Activated gamma-delta T cell (primary cell): ENCODE measurements around the gene PDE4D.

ENCODE experiments used
- DNase-seq: peaks from one replicate; lab custom pipeline; 2025; lab: John Stamatoyannopoulos, UW

Gene PDE4D

DNA sequence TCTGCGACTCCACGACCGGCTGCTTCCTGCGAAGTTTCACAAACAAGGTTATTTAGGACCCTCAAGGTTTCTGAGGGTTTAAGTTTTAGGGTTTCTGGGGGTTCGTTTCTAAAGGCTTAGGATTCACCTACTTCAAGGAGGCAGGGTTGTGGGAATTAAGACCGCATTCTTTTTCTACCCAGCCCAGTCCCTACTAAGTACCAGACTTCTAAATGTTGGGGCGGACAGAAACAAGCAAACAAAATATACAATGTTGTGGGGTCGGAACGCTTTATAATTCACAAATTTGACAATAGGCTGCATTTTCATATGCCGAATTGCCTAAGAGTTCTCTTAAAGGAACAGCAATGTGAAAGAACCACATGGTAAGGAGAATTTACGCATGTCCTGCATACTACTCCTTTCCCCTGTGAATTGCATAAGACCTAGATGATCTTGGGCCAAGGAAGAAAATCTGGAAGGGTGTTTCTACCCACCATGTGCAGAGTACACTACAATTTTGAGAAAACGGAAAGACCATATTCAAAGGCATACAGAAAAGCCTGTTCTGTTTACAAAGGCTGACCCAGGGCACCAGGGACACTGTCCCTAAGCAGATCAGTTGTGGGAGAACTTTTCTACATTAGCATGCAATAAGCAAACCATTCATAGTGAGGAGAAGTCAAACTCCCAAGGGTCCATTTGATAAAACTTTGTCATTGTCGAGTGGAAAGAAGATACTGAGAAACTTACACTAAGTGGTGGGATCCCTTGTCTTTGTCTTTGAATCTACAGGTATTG is 853.3 kb downstream of the PDE4D start:
- no peak for DNase-seq

DNA sequence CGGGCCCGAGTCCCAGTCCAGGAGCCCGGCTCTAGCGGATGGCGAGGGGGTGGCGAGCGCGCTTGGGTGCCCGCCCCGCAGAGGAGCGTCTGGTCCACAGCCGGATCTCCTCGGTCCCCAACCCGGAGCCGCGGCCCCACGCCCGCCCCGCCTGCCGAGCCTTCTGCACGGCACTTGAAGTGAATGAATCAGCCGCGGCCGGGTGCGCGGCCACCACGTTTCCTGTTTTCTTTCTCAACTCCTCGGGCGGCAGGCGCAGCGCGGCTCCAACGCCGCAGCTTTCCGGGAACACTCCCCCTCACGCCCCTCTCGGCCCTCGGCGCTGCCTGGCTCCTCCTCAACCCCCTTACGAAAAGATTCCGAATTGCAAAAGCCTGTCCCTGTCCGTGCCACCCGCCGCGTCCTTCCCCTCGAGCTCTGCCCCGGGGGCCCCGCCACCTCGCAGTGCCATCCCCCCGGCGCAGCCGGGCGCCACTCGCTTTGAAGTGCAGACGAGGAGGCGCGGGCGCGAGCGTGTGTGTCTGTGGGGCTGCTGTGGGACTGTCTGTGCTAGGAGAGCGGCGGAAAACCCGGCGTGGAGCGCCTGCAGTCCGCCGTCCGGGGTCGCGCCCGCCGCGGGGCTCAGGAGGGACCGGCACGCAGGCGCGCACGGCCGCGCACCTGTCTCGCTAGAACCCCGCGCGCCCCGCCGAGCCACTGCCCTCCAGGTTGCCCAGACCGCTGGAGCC is 854.1 kb downstream of the PDE4D start:
- peak; percentile 98 for DNase-seq

DNA sequence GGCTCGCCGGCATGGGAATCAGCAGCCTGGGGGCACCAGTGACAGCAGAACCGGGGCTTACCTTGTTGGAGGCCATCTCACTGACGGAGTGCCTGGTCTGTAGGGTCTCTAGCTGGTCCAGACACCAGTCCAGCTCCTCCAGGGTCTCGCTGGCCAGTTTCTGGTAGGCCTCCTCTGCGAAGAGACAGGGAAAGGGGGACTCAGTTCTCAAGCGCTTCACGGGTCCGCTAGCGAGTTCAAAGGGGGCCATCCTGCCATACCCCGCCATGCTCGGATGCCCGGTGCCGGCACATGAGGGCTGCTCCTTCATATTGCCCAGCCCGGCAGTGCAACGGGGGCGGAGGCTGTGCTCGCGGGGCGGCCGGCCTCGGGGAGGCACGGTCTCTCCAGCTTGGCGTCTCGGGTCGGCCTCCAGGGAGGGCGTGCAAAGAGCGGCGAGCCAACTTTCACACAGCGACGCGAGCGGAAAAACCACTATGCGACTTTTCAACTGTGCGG is 854.7 kb downstream of the PDE4D start:
- no peak for DNase-seq

DNA sequence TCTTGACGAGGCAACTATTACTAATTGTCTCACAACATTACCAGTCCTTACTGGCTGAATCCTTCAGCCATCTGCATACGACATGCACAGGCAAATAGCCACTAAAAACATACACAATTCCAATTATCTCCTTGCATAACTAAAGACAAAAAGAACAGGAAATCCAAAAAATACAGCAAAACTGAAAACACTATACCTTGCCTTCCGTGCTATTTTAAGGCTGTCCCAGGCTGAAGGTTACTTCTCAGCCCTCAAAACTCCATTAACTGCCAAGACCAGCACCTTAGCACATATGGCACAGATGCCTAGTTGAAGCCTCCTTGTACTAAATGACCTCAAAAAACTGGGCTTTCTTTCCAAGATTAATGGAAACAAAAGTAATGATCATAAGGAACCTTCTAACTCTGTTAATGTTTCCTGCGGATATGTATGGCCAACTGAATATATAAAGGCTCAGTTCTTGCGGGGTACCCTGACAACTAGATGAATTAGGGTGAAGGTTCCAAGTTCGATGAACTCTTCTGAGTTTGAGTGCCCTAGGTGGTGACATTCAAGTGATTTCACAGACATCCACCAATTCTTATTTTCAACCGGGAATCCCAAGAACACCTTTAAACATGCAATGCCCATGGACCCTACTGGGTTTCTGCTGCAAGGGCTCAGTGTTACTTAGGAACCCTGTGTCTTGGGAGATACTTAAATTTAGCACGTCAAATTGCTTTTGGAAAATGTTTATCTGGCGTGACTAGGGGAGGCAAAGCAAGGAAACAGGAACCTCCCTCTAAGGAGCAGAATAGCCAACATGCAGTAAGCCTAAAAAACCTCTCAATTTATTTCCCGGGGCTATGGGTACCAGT is 855.4 kb downstream of the PDE4D start:
- no peak for DNase-seq

DNA sequence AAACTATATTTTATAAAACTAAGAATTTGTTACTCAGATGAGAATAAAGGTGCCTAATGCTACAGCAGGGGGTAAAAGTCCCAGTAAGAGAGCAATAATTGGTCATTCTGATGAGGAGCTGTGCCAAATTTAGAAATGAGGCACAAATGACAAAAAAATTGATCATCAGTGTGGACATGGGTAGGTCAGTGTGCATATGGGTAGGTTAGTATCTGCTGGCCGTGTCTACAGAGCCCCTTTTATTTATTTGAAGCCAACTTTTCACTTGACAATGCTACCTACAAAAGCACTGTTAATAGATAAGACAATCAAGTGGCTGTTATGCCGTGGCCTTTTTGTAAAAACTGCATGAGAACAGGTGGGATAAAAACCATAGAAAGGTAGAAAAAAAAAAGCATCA is 856.1 kb downstream of the PDE4D start:
- DNase-seq, result no peak

DNA sequence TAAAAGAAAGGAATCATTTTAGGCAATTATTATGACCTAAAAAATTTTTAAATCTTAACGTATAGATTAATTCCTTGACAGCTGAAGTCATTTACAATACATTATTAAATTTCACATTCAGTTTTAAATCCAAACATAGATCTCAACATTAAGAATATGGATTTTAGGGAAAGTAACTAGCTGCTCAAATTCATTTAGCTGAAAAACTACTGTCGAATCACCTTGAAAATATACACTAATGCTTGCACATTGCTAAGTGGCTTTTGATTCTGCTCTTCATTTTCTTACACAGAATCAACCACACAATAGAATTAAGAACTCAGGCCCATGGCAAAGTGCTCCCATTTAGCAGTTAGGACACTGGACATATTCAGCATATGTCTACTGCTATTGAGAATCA is 856.5 kb downstream of the PDE4D start:
- DNase-seq, result no peak

DNA sequence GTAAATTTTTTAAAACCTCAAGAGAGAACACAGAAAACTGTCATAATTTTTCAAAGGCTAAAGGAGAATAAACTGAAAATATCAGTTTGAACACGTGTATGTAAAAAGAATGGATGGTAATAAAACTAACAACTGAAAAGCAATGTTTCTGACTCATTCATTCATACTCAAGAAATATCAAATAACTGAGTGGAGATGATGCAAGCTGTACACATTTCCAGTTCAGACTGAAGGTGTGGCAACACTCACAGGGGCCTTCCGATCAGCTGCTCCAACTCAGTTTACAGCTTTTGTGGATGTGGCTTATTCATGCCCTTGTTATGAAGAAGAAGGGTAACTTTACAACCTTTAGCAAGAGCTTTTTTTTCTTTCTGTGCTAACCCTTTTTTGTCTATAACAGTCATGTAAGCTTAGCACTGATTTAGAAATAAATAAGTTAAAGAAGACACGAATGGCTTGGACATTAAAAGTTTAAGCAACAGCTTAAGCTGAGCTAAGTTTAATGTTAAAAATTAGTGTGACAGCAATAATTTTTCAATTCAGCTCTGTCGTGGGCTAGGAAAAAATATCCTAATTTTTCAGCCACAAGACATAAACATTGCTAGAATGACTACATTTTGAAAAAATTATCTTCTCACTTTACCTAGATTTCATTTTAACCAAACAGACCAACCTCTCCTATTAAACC is 857.1 kb downstream of the PDE4D start:
- no peak for DNase-seq

DNA sequence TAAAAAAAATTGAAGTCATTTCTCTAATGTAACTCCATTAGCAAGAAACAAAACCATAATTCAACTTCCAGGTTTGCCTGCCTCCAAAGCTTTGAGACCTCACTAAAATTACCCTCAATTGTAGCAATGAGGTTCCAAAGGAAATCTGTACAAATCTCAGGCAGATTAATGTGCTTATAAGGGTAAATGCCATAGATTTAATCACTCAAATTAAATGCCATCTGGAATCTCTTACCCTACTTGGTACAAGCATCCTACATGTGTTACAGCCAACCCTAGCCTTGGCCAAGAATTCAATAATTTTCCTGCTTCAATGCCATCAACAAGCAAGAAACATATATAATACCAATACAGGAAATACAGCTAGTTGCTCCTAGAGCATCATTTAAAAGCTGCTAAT is 857.8 kb downstream of the PDE4D start:
- DNase-seq, result no peak

DNA sequence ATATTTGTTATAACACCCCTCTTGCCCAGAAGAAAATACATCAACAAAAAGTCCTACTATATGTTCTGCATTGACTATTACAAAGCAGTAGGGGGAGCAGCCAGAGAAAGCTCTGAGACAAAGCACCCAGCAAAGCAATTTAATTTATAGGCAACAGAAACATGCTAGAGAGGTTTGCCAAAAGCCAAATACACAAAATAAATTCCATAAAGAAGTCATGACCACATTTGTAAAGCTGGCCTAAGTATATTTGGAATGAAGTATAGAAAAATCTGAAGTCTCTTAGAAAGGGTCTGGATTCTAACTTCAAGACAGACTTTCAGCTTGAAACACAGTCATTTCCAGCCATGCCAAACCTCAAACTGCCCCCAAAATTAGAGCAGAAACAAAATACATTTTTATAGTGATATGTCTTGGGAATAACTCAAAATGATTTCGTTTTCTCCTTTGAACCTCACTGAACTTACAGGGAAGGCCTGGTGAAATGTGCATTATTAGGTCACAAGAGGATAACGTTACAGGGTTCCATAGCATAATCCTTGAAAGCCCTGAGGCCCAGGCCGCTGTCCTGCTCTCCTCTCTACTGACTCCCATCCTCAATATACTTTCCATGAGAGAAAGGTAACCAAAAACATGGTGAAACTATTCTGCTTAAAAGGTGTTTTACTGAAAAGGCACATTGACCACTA is 858.9 kb downstream of the PDE4D start:
- DNase-seq, result no peak

DNA sequence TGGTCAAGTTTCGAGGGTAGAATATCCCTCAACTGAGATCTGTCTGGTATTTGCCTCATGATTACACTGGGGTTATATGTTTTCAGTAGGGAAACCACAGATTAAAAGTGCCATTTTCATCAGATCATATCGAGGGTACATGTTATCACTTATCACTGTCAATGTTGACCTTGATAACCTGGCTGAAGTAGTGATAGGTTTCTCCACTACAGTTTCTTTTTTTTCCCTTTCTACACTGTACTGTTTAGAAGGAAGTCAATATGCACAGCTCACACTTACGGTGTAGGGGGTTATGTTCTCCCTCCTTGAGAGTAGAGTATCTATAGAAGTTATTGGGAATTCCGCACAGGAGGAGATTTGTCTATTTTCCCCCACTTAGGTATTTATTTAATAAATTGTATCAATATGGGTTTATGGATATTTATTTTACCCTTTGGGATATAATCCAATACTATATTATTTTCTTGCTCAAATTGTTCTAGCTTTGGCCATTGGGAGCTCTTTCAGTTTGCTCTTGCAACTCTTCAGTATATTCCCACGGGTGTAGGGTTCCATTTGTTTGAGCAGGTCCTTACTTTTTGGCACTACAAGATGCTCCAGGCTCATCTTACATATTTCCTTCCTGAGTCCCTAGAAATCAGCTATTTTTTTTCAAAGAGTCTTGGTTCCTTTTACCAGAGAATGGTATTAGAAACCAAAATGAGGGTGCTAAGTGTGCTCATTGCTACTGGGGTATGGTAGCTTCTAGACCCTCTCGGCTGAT is 866.2 kb downstream of the PDE4D start:
- DNase-seq, result no peak

DNA sequence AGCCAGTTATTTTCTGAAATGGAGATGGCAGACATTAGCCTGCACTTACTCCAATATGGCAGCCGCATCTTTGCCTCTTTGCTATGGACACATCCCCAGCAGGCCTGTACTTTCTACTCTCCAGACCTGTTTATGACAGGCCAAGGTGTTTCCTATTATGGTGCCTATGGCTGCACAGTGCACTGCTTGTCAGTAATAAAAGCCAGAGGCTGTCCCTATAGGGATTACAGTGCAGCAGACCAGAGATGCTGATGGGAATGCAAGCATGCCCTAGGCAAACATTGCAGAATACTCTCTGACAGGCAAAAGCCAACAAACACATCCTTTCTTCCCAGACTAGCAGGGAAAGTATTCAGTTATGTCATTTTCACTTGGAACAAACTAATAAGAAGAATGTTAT is 867.8 kb downstream of the PDE4D start:
- no peak for DNase-seq

DNA sequence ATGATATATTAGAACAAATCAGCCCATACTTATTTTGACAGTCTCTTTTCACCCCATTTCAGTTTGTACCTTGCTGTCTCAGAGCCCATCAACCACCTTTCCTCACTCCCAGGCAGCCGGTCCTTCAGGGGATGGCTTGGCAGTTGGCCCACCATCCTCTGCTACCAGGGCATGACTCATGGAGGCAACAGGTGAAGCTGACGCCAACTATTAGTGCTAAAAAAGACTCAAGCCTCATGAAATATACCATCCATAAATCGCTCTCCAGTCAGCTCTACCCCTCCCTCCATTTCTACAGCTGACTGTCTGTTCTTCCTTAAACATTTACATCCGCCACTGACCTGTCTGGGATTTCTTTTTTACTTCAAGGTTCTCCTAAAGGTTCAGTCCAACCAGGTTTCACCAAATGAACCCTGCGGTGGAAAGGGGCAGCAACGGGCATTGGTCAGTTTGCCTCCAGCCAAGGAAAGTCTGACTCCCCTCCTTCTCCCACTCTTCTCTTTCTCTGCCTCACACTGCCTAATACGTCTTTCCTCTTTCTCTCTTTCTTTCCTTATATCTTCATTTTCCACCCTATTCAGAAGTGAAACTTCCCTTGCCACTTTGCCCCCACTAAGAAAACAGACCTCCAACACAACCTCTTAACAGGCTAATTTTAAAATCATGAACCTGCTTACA is 871.5 kb downstream of the PDE4D start:
- DNase-seq, result no peak

DNA sequence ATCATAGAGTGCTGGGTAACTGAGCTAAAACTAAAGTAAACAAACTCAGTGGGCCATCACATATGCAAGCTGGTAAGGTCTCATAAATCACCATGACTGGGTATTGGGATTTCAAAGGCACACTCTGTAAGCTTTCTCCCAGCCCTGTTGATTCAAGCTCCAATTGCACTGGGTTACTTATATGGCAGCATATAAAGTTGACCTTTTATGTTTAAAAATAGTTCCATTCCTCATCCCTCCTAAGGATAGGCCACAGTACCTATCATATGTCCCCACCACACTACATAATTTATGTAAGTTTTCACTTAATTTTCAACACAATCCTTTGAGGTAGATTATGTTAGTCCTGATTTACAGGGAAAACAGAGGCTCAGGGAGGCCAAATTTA is 872.2 kb downstream of the PDE4D start:
- no peak for DNase-seq

DNA sequence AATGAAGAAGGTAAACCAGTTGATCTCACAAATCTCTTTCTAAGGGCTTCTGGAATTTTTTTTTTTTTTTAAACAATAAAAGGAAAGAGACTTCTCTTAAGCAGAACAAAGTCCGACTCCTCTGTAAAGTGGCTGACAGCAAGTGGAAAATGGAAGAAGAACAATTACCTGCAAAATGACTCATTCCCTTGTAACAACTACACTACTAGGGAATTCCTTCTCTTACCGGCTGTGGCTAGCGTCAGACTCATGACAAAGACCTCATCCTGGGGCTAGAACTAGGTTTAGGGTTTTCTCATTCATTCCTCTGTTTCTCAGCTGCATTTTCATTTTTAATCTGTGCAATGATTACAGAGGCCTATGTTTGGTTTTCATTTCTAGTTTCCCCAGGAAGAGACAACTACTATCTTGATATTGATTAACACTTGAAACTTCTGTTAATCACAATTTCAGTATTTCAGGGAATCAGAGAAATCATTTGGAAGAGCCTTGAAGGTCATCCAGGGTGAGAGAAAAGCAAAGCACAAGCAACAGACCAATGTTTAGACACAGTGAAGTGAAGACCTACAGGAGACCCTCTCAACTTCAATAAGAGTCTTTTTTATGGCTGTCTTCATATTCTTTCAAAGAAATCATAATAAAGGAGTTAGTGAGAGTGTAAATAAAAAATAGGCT is 872.8 kb downstream of the PDE4D start:
- no peak for DNase-seq

DNA sequence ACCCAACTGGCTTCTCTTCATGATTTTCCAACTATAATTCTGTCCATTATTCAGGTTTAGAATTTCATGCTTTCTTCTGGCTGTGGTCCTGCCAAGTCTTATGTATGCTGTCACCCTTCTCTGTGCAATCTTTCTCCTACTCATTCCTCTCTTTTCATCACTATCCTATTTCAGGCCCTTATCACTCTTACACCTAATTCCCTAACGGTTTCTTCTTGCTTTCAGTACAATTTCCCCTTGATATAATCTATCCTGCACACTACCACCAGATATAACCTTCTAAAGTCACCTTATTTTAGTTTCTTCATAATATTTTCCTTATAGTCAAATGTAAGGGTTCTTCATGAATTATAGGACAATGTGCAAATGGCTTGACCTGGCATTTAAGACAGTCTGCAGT is 874.4 kb downstream of the PDE4D start:
- no peak for DNase-seq

DNA sequence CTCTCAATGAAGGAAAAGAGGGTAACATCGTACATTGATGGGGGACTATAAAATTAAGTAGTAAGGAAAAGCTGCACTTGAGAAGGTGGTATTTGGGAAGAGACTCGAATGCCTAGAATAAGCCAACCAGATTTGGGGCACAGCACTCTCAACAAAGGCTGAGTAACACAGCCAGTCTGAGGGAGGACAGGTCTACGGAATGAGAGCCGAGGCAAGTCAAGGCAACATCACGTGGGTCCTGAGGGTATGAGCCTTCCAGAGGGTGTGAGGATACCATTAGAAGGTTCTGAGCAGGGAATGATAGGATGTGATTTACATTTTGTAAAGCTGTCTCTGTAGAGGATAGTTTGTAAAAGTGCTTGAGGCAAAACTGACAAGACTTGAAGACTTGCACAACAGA is 876.6 kb downstream of the PDE4D start:
- DNase-seq, result no peak

DNA sequence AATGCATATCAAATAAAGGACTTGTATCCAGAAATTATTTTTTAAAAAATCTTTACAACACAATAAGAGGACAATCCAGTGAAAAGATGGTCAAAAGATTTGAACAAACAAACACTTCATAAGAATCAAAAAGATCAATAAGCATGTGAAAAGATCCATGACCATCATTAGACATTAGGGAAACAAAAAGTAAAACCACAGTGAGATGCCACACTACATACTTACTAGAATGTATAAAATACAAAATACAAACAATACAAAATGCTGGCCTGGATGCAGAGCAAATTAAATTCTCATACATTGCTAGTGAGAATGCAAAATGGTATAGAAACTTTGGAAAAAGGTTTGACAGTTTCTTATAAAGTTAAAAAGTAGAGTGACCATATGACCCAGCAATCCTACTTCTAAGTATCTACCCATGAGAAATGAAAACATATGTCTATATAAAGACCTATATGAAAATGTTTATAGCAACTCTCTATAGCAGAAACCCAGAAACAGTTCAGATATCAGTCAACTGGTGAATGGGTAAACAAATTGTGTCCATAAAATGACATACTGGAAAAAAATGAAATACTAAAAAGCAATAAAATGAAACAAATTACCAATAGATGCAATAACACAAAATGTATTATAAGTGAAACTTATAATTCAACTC is 884.6 kb downstream of the PDE4D start:
- no peak for DNase-seq

DNA sequence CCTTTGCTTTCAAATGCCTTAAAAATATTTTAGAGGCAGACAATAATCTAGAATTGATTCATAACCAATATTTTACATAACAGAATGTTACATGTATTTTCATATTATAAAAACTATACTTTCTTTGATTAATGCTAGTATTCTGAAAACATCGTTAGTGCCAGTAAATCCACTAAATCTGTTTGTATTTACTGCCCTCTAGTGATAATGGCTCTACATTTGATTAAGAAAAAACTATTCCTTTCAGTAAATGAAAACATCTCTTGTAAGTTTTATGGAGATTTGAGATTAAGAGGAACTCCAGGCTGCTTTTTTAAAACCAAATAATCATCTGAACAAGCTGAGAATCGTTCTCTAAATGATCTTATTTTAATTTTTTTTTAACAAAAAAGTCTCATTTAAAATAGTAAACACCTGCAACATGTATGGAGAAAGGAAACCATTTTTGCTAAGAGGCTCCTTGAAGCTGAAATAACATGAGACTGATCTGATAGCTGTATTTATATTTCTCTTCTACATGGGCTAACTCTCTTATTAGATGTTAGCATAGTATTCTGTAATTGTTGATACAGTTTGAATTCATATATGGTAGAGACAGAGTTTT is 886.0 kb downstream of the PDE4D start:
- no peak for DNase-seq
